AG04450 (cell line): ENCODE results near the gene AMFR. TPM values are rescaled to one million over a fixed set of nuclear protein-coding genes. Genes with fewer than 3 reads are reported as not detected.

Experiments used
- CTCF ChIA-PET: fragments of 300-600, 350-600 bp; formaldehyde crosslinking; extraction: SDS; loops from one replicate; lab custom pipeline; 2022; ENCODE audit warnings: antibody characterized with exemption, inconsistent platforms; lab: Charles Lee
- POLR2A ChIA-PET: fragments of 350-600 bp; formaldehyde crosslinking; extraction: SDS; loops from one replicate; lab custom pipeline; 2021; ENCODE audit warnings: antibody characterized with exemption, inconsistent platforms; lab: Yijun Ruan, JAX
- DNase-seq: peaks from one replicate; pipeline ENCODE4 v3.0.0-alpha.2; 2011; ENCODE audit warnings: low read depth, low spot score
- H3K27ac ChIP-seq: one replicate; pipeline ENCODE4 v1.5.1; 2012; ENCODE audit warnings: low read depth, low read length, control low read depth
- H3K27me3 ChIP-seq: one replicate; pipeline ENCODE4 v1.6.0; 2012; ENCODE audit warnings: low read length; ENCODE audit not compliant: control insufficient read depth, insufficient read depth
- H3K4me3 ChIP-seq: 2 replicates; pipeline ENCODE4 v1.5.1; 2011; ENCODE audit warnings: mild to moderate bottlenecking, low read depth, low read length, control low read depth
- H3K9me3 ChIP-seq: 2 replicates; pipeline ENCODE4 v1.5.1; 2012; ENCODE audit warnings: low read length; ENCODE audit not compliant: control insufficient read depth, insufficient read depth
- polyA plus RNA-seq: library from polyadenylated mRNA; depleted of rRNA; stranded (reverse); fragments of >200 nt; gene quantifications from 2 replicates; pipeline ENCODE4 v1.2.3, GENCODE V29; 2011
- TF ChIP-seq, protein P1 (sequence below): IDR thresholded peaks from 2 replicates; pipeline ENCODE4 v1.5.1; 2011; ENCODE audit warnings: low read depth, low read length, control low read depth, inconsistent platforms

The AMFR gene
- polyA plus RNA-seq, 1 experiment = 77.9 TPM

DNA sequence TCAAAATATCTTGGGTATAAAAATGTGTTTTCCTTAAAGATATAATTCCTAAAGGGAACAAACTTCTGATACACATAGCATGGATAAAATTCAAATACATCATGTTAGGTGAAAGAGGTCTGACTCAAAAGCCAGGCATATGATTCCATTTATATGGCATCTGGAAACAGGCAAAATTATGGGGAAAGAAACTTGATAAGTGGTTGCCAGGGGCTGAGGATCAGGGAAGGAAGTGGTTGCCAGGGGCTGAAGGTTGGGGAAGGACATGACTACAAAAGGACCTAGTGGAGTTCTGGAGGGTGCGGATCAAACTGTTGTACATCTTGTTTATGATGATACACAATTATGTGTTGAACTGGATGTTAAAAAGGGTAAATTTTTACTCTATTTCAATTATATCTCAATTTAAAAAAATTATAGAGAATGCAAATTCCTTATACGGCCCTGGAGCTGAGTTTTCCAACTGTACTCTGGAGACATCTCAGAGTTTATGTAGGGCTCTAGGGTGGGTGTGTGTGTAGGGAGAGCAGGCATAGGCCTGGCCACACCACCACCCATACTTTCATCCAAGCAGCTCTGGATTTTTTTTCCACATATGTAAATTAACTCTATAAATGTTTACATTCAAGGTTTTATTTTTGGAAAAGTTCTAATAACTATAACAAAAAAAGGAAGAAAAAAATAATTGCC, 55.0 kb downstream of the AMFR start:
- no peaks in the 10 kb centered on the region for H3K27me3 ChIP-seq
- no peak overlapping the region for H3K27ac ChIP-seq
- ChIA-PET POLR2A (no interaction called here), CTCF (interaction anchor here (0.9 to 3.7 kb wide), 3 partner anchors 13 to 51 kb away, joined by 3 to 28 read pairs (median 4); no protein-coding TSS in a partner anchor)
- H3K9me3 ChIP-seq = no peaks in the 10 kb centered on the region
- no peak for DNase-seq
- TF ChIP-seq, protein P1, sequence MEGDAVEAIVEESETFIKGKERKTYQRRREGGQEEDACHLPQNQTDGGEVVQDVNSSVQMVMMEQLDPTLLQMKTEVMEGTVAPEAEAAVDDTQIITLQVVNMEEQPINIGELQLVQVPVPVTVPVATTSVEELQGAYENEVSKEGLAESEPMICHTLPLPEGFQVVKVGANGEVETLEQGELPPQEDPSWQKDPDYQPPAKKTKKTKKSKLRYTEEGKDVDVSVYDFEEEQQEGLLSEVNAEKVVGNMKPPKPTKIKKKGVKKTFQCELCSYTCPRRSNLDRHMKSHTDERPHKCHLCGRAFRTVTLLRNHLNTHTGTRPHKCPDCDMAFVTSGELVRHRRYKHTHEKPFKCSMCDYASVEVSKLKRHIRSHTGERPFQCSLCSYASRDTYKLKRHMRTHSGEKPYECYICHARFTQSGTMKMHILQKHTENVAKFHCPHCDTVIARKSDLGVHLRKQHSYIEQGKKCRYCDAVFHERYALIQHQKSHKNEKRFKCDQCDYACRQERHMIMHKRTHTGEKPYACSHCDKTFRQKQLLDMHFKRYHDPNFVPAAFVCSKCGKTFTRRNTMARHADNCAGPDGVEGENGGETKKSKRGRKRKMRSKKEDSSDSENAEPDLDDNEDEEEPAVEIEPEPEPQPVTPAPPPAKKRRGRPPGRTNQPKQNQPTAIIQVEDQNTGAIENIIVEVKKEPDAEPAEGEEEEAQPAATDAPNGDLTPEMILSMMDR = no peak
- H3K4me3 ChIP-seq = no peak overlapping the region

DNA sequence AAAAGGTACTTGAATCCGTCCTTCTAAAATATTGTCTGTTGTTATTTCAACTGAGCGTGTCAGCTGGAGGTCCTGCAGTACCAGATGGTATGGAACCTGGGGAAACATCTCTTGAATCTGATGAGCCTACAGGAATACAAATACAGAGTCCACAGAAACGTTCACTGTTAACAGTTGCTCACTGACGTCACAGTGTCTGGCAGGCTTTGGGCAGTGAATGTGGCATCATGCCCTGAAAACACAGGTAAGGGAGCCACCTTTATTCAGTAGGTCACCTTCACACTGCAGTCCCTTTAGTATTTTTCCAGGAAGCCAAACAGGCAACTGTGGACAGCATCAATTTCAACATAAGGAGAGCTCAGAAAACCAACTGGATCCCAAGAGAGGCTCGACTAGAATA, 56.1 kb downstream of the AMFR start:
- H3K27me3 ChIP-seq = no peaks in the 10 kb centered on the region
- ChIA-PET POLR2A (no interaction called here), CTCF (interaction anchor here (3.7 kb wide), 1 partner anchor 12 kb away, joined by 28 read pairs; no protein-coding TSS in a partner anchor)
- H3K27ac ChIP-seq = no peak overlapping the region
- no peak overlapping the region for H3K4me3 ChIP-seq
- no peak for DNase-seq
- TF ChIP-seq, protein P1 = no peak
- H3K9me3 ChIP-seq = no peaks in the 10 kb centered on the region

DNA sequence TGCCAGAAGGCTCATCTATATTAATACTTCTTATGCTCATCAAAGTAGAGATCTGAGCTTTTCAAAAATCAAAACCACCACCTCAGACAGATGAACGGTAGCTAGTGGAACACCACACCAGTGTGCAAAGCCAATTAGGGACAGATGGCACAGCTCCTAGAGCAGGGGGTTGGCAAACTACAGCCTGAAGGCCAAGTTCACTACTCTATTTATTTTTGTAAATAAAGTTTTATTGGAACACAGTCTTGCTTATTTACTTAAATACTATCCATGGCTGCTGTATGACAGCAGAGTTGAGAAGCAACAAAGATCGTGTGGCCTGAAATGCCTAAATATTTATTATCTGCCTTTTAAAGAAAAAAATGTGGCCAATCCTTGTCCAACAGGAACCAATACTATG, 56.8 kb downstream of the AMFR start:
- TF ChIP-seq, protein P1 = no peak
- Histone ChIP-seq H3K27me3 (no peaks in the 10 kb centered on the region), H3K9me3 (no peaks in the 10 kb centered on the region), H3K4me3 (no peak overlapping the region), H3K27ac (no peak overlapping the region)
- ChIA-PET POLR2A (no interaction called here), CTCF (interaction anchor here (3.7 kb wide), 1 partner anchor 12 kb away, joined by 28 read pairs; no protein-coding TSS in a partner anchor)
- DNase-seq = no peak

DNA sequence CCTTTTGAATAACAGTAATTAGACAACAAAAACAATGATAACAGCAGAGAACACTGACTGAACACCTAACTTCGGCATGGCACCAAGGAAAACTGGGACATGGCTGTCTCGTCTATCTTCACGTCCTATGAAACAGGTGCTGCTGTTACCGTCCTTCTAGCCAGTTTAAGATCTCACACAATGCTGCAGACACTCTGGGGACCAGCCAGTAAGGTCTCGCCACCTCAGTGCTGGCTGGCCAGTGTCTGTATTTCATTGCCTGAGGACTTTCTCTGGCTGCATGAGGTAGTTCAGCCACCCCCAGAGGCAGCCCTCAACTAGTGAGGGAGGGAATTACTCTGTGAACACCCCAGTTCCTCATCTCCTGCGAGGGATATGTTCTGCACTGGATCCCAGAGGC, 57.6 kb downstream of the AMFR start:
- Histone ChIP-seq H3K9me3 (no peaks in the 10 kb centered on the region), H3K27ac (no peak overlapping the region), H3K27me3 (no peaks in the 10 kb centered on the region), H3K4me3 (no peak overlapping the region)
- TF ChIP-seq, protein P1 = no peak
- DNase-seq = no peak
- CTCF ChIA-PET = interaction anchor here (1.2 kb wide), 1 partner anchor 12 kb away, joined by 4 read pairs; no protein-coding TSS in a partner anchor
- POLR2A ChIA-PET = no interaction called here

DNA sequence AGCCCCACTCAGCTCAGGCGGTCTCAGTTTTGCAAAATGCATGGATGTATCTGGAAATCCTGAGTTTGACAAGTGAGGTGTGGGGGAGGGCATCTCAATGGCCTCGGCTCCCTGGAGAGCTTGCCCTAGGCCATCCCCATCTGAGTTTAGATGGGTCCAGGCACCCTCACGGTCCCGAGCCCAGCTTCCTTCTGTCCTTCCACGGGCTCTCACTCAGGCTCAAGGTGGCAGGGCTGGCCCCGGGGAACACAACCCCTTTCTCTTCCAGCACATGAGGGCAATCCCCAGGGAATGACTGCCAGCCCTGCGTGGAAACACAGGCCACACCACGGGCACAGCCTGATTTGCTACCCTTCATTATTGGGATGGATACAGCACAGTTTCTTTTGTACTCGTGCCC, 58.4 kb downstream of the AMFR start:
- TF ChIP-seq, protein P1 = no peak
- ChIA-PET CTCF (interaction anchor here (1.2 kb wide), 1 partner anchor 11 kb away, joined by 4 read pairs; no protein-coding TSS in a partner anchor), POLR2A (no interaction called here)
- no peak overlapping the region for H3K27ac ChIP-seq
- H3K27me3 ChIP-seq = no peaks in the 10 kb centered on the region
- DNase-seq = no peak
- no peak overlapping the region for H3K4me3 ChIP-seq
- no peaks in the 10 kb centered on the region for H3K9me3 ChIP-seq
